HG03025 (cell line): Measurements from ENCODE around the gene TEX44.

Experiments used
- ATAC-seq: cut with Tn5 transposase; IDR thresholded peaks from one replicate; pipeline ENCODE4 v1.9.1; 2021; ENCODE audit warnings: mild to moderate bottlenecking, moderate library complexity; ENCODE audit not compliant: unreplicated experiment, low FRiP score

The TEX44 gene

GRCh38 chr2:231627384-231628120 lies 34.9 kb downstream of the TEX44 start:
- ATAC-seq: no peak

GRCh38 chr2:231632559-231633142 lies 40.0 kb downstream of the TEX44 start:
- ATAC-seq: no peak

GRCh38 chr2:231633241-231633976 lies 40.7 kb downstream of the TEX44 start:
- ATAC-seq: no peak

GRCh38 chr2:231634412-231634811 lies 41.7 kb downstream of the TEX44 start:
- no peak for ATAC-seq

DNA sequence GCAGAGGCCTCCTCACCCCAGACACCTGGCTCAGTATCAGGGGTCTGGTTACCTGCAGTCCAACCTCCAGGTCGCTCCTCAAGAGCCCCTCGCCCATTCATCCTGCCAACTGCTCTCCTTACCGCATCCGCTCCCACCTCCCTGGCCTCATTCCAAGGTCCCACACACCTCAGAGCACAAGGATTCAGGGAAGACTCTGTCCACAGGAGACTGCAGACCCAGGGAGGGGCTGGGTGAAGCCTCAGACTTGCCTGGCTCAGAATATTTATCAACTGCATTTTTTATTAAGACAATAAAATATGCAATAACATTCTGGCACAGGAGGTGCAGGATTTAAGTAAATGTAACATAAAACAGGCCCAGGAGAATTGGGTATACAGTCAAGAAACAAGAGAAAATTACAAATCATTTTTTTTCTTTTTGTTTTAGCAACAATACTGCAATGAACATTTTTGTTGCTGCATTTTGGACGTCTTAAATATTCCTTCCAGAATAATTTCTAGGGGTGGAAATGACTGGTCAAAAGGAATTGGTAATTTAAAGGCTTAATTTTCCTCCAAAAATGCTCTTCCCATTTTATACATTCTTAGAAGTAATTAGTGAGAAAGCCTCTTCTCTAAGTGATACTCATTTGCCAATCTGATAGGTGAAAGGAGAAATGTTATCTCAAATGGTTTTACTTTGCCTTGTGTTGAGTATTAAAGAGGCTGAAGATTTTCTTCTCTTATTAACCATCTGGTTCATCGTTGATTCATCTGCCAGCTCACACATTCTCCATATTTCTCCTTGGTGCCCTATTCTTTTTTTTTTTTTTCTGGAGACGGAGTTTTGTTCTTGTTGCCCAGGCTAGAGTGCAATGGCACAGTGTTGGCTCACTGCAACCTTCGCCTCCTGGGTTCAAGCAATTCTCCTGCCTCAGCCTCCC lies 42.5 kb downstream of the TEX44 start:
- ATAC-seq: no peak

DNA sequence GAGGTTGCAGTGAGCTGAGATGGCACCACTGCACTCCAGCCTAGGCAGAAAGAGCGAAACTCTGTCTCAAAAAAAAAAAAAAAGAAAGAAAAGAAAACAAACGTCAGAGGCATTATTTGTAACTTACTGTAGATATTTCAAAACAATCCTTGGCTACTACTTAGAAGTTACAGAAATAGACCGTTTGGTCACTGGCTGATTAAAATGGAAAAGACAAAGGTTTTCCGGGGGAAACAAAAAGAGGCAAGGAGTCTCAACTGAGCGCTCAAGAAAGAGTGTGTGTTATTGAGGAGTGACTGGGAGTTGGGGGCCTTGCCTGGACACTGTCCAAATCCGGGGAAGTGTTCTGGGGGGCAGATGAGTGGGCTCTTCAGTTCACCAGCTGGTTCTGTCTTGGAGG lies 47.6 kb downstream of the TEX44 start:
- ATAC-seq: no peak

GRCh38 chr2:231640641-231641111 lies 48.0 kb downstream of the TEX44 start:
- no peak for ATAC-seq

DNA sequence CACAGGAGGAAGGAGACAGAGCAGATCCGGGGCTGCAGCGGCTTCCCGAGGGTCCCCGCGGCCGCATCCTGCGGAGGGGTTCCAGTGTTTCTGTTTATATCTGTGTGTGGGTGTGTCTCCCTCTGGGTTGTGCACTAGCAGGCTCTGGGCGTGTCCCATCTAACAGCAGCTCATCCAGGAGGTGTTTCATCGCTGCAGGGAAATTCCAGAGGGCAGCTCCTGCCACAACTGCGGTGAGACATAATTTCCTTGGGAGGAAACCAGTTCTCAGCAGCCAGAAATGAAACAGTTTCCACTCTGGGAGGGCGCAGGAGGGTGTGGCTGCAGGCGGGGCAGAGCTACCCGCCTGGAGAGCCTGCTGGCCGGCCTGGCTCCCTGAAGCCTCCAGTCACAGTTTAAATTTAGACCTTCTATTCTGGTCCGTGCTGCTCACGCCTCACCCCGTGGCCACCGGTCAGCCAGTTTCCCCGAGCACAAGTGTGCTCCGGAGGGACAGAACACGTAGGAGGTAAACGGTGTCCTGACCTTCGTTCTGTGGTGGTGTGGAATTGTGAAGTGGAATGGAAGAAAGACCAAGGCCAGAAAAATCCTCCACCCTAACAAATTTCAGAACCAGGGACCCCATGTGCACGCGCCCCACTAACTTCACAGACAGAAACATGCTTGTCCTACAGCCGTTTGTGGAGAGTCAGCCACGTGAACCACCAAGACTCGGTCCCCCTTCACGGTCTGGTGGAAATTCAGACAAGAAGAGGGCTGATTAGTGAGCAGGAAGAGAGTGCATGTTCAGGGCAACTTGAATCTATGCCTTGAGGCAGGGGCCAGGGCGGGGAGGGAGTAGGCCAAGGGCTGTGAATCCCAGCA lies 50.2 kb downstream of the TEX44 start:
- no peak for ATAC-seq

- no peak for ATAC-seq
Measured at GRCh38 chr2:231643495-231643888, 50.8 kb downstream of the TEX44 start.
